Activated CD4-positive, alpha-beta memory T cell treated with anti-CD3 and anti-CD28 coated beads, Interleukin-2, amount 10 ng/mL, durations not matched to agents 7 days and 5 days (primary cell): ENCODE data around the gene TAC4. TPM values are rescaled to one million over a fixed set of nuclear protein-coding genes. Genes with fewer than 3 reads are reported as not detected.

Experiments
- CTCF ChIA-PET: fragments of 350-600 bp; sonication (Branson Sonifier 250); formaldehyde crosslinking; loops from one replicate; lab custom pipeline; 2021; ENCODE audit warnings: antibody characterized with exemption, inconsistent platforms; lab: Charles Lee
- POLR2A ChIA-PET: fragments of 350-600 bp; sonication (Branson Sonifier 250); formaldehyde crosslinking; loops from one replicate; lab custom pipeline; 2021; ENCODE audit warnings: antibody characterized with exemption; lab: Charles Lee
- DNase-seq: peaks from one replicate; pipeline ENCODE4 v3.0.0-alpha.2; 2020
- H3K27ac Mint-ChIP-seq: one replicate; pipeline ENCODE4 v1.8.0; 2021; ENCODE audit warnings: mild to moderate bottlenecking, mixed read lengths
- H3K27me3 Mint-ChIP-seq: one replicate; pipeline ENCODE4 v1.8.0; 2021; ENCODE audit warnings: mixed read lengths
- H3K36me3 Mint-ChIP-seq: one replicate; pipeline ENCODE4 v1.8.0; 2021; ENCODE audit warnings: low read depth, mixed read lengths
- H3K4me1 Mint-ChIP-seq: one replicate; pipeline ENCODE4 v1.8.0; 2021; ENCODE audit warnings: mixed read lengths
- H3K4me3 Mint-ChIP-seq: one replicate; pipeline ENCODE4 v1.8.0; 2021; ENCODE audit warnings: mild to moderate bottlenecking, mixed read lengths
- H3K9me3 Mint-ChIP-seq: one replicate; pipeline ENCODE4 v1.8.0; 2021; ENCODE audit warnings: mixed read lengths
- total RNA-seq, 2 experiments: library from RNA; stranded (reverse); gene quantifications; one replicate each; pipeline ENCODE4 v1.2.3, GENCODE V29; 2021

TAC4 gene
- total RNA-seq, 2 experiments from 2014 or later, result not detected

DNA sequence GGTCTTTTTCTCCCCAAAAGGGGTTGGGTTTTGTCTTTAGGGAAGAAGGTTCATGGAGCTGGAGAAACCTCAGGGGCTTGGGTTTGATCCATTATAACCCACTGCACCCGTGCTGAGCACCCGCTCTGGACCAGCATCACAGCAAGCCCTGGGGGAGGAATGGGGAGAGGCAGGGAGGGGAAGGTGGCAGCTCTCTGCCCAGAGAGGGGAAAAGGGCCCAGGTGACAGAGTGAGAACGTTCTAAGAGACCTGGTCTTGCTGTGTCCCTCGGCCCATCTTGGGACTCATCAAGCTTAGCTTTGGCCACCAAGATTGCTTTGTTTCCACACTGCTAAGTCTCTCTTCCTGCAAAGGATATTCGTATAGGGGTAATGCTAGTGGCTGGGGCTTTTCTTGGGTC lies 38.2 kb upstream of the TAC4 start:
- H3K27me3 Mint-ChIP-seq, result peaks cover 22% of the 10 kb centered on the region
- no peaks in the 10 kb centered on the region for H3K36me3 Mint-ChIP-seq
- no peak overlapping the region for H3K27ac Mint-ChIP-seq
- H3K9me3 Mint-ChIP-seq, result no peaks in the 10 kb centered on the region
- H3K4me1 Mint-ChIP-seq, result no peaks in the 10 kb centered on the region
- CTCF ChIA-PET, result interaction anchor here (1.0 to 1.2 kb wide), 2 partner anchors 34 to 111 kb away, joined by 3 to 4 read pairs; no protein-coding TSS in a partner anchor
- no peak overlapping the region for H3K4me3 Mint-ChIP-seq
- no peak for DNase-seq
- POLR2A ChIA-PET, result interaction anchor here (0.9 kb wide), 1 partner anchor 10 kb away, joined by 3 read pairs; no protein-coding TSS in a partner anchor

DNA sequence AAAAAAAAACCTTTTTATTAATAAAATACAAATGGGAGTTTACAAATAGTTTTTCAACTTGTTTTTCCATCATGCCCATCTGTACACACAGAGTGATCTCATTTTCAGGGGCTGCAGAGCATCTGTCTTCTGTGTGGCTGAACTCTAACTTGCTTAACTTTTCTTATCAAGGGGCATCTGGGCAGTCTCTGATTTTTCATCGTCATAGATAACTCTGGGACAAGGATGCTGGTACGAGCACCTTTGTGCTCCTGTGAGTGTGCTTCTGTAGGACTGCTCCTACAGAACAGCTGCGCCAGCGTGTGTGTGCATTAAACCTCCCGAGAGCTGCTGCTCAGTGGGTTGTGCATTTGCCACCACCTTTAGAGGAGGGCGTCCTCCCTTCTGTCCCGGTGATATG lies 34.6 kb upstream of the TAC4 start:
- H3K27me3 Mint-ChIP-seq, result peaks cover 35% of the 10 kb centered on the region
- no peaks in the 10 kb centered on the region for H3K36me3 Mint-ChIP-seq
- peaks cover 4% of the 10 kb centered on the region for H3K4me1 Mint-ChIP-seq
- DNase-seq, result no peak
- ChIA-PET POLR2A (no interaction called here), CTCF (interaction anchor here (1.1 kb wide), 1 partner anchor 70 kb away, joined by 4 read pairs; no protein-coding TSS in a partner anchor)
- no peaks in the 10 kb centered on the region for H3K9me3 Mint-ChIP-seq
- no peak overlapping the region for H3K27ac Mint-ChIP-seq
- no peak overlapping the region for H3K4me3 Mint-ChIP-seq

DNA sequence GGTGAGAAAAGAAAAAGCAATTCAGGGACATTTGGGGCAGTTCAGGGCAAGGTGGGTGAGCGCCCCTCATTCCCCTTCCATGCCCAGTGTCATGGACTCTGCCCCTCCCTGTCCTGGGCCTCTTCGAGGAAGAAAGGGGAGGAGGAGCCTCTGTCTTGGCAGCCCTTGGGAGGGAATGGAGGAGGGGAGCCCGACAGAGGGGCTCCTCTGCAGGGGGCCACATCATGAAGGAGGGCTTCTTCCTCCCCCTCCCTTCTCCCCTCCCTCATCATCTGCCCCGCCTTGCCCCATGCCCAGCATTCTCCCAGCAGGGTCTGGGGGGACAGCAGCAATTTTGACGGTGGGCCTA lies 33.2 kb upstream of the TAC4 start:
- no peak overlapping the region for H3K4me3 Mint-ChIP-seq
- POLR2A ChIA-PET, result interaction anchor here (1.0 kb wide), 1 partner anchor 117 kb away, joined by 4 read pairs; no protein-coding TSS in a partner anchor
- H3K27ac Mint-ChIP-seq, result no peak overlapping the region
- CTCF ChIA-PET, result interaction anchor here (1.0 to 5.5 kb wide), 5 partner anchors 52 to 324 kb away, joined by 3 to 63 read pairs (median 3); partner anchors contain the start of gene DLX3
- H3K36me3 Mint-ChIP-seq, result no peaks in the 10 kb centered on the region
- no peak for DNase-seq
- no peaks in the 10 kb centered on the region for H3K9me3 Mint-ChIP-seq
- peaks cover 4% of the 10 kb centered on the region for H3K4me1 Mint-ChIP-seq
- H3K27me3 Mint-ChIP-seq, result peaks cover 30% of the 10 kb centered on the region

GRCh38 chr17:49880291-49881053 lies 32.6 kb upstream of the TAC4 start:
- Mint-ChIP-seq H3K27me3 (peaks cover 30% of the 10 kb centered on the region), H3K9me3 (no peaks in the 10 kb centered on the region), H3K36me3 (no peaks in the 10 kb centered on the region), H3K27ac (no peak overlapping the region), H3K4me1 (peaks cover 4% of the 10 kb centered on the region), H3K4me3 (no peak overlapping the region)
- CTCF ChIA-PET, result interaction anchor here (0.6 to 5.5 kb wide), 8 partner anchors 29 to 323 kb away, joined by 3 to 63 read pairs (median 3); partner anchors contain the start of gene DLX3
- POLR2A ChIA-PET, result interaction anchor here (1.0 kb wide), 1 partner anchor 118 kb away, joined by 4 read pairs; no protein-coding TSS in a partner anchor
- DNase-seq, result peak; percentile 78

- POLR2A ChIA-PET, result no interaction called here
- Mint-ChIP-seq H3K4me1 (peaks cover 4% of the 10 kb centered on the region), H3K27me3 (peaks cover 30% of the 10 kb centered on the region), H3K4me3 (no peak overlapping the region), H3K36me3 (no peaks in the 10 kb centered on the region), H3K9me3 (no peaks in the 10 kb centered on the region), H3K27ac (no peak overlapping the region)
- CTCF ChIA-PET, result interaction anchor here (1.0 to 5.5 kb wide), 3 partner anchors 28 to 322 kb away, joined by 3 to 63 read pairs (median 4); no protein-coding TSS in a partner anchor
- no peak for DNase-seq
Measured at GRCh38 chr17:49878931-49879904, 31.3 kb upstream of the TAC4 start.

DNA sequence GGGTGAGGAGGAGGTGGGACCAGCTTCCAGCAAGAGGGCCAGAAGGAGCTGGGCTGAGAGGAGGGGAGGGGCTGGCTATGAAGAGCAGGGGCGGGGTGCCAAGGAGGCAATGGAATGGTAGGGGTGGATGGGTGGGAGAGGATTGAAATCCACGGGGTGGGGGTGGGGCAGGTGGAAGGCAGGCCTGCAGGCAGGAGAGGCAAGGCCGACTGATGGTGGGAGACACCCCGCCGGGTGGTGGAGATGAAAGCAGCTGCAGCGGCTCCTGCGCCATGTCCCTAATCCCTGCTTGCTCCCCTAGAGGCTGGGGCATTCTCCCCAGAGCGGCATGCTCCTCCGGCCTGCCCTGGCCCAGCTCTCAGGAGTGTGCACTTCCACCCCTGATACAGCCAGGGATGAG lies 27.8 kb upstream of the TAC4 start:
- CTCF ChIA-PET, result interaction anchor here (0.9 to 5.5 kb wide), 3 partner anchors 14 to 122 kb away, joined by 3 to 63 read pairs (median 10); no protein-coding TSS in a partner anchor
- Mint-ChIP-seq H3K9me3 (no peaks in the 10 kb centered on the region), H3K27ac (no peak overlapping the region), H3K27me3 (peaks cover 18% of the 10 kb centered on the region), H3K4me3 (no peak overlapping the region), H3K36me3 (no peaks in the 10 kb centered on the region), H3K4me1 (peaks cover 9% of the 10 kb centered on the region)
- POLR2A ChIA-PET, result interaction anchor here (1.3 kb wide), 1 partner anchor 10 kb away, joined by 3 read pairs; no protein-coding TSS in a partner anchor
- DNase-seq, result no peak

GRCh38 chr17:49874911-49875310 lies 27.0 kb upstream of the TAC4 start:
- ChIA-PET POLR2A (no interaction called here), CTCF (interaction anchor here (2.3 kb wide), 1 partner anchor 122 kb away, joined by 10 read pairs; no protein-coding TSS in a partner anchor)
- H3K4me3 Mint-ChIP-seq, result no peak overlapping the region

DNA sequence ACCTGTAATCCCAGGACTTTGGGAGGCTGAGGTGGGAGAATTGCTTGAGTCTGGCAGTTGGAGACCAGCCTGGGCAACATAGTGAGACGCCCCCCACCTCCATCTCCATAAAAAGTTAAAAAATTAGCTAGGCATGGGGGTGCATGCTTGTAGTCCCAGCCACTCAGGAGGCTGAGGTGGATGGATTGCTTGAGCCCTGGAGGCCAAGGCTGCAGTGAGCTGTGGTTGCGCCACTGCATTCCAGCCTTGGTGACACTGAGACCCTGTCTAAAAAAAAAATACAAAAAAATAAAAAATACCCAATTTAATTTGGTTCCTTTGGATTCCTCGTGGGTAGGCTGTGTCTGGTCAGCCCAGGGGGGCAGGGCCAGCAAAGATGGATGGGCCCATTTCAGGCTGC lies 26.1 kb upstream of the TAC4 start:
- ChIA-PET CTCF (interaction anchor here (2.3 kb wide), 1 partner anchor 123 kb away, joined by 10 read pairs; no protein-coding TSS in a partner anchor), POLR2A (interaction anchor here (0.9 kb wide), 1 partner anchor 460 kb away, joined by 3 read pairs; the partner anchor contains the start of gene PHB1)
- no peak for DNase-seq
- Mint-ChIP-seq H3K4me1 (peaks cover 5% of the 10 kb centered on the region), H3K27me3 (peaks cover 2% of the 10 kb centered on the region), H3K36me3 (no peaks in the 10 kb centered on the region), H3K9me3 (no peaks in the 10 kb centered on the region), H3K27ac (no peak overlapping the region), H3K4me3 (no peak overlapping the region)

More at GRCh38 chr17:49874911-49875310, 27.0 kb upstream of the TAC4 start:
- Mint-ChIP-seq H3K9me3 (no peaks in the 10 kb centered on the region), H3K27ac (no peak overlapping the region), H3K4me1 (peaks cover 5% of the 10 kb centered on the region), H3K27me3 (peaks cover 11% of the 10 kb centered on the region), H3K36me3 (no peaks in the 10 kb centered on the region)
- DNase-seq, result no peak

DNA sequence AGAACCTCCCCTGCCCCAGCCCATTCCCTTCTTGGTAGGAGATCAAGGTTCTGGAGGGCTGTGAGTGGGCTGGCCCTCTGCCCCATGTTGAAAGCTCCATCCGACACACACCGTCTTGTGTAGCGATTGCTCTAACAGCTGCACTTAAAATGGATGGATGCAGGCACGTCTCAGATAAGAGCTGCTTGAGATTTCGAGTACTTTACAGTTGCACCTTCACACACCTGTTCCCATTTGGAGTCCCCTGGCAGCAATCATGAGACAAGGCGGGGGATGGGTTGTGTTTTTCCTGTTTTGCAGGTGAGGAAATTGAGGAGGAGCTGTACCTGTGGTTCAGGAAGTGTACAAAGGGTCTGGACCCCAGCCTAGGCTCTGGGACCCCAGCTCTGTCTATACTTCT lies 25.6 kb upstream of the TAC4 start:
- no peaks in the 10 kb centered on the region for H3K36me3 Mint-ChIP-seq
- no peak overlapping the region for H3K27ac Mint-ChIP-seq
- ChIA-PET POLR2A (interaction anchor here (0.9 kb wide), 1 partner anchor 459 kb away, joined by 3 read pairs; the partner anchor contains the start of gene PHB1), CTCF (interaction anchor here (2.3 kb wide), 1 partner anchor 123 kb away, joined by 10 read pairs; no protein-coding TSS in a partner anchor)
- no peak for DNase-seq
- H3K4me1 Mint-ChIP-seq, result peaks cover 5% of the 10 kb centered on the region
- H3K9me3 Mint-ChIP-seq, result no peaks in the 10 kb centered on the region
- no peak overlapping the region for H3K4me3 Mint-ChIP-seq
- H3K27me3 Mint-ChIP-seq, result peaks cover 2% of the 10 kb centered on the region

GRCh38 chr17:49872754-49873377 lies 25.0 kb upstream of the TAC4 start:
- Mint-ChIP-seq H3K4me3 (no peak overlapping the region), H3K36me3 (no peaks in the 10 kb centered on the region), H3K27me3 (peaks cover 2% of the 10 kb centered on the region), H3K4me1 (peaks cover 5% of the 10 kb centered on the region), H3K27ac (no peak overlapping the region), H3K9me3 (no peaks in the 10 kb centered on the region)
- no peak for DNase-seq
- CTCF ChIA-PET, result no interaction called here
- POLR2A ChIA-PET, result interaction anchor here (0.9 kb wide), 1 partner anchor 459 kb away, joined by 3 read pairs; the partner anchor contains the start of gene PHB1

- ChIA-PET POLR2A (no interaction called here), CTCF (no interaction called here)
- DNase-seq, result no peak
- peaks cover 5% of the 10 kb centered on the region for H3K4me1 Mint-ChIP-seq
- no peak overlapping the region for H3K4me3 Mint-ChIP-seq
- H3K9me3 Mint-ChIP-seq, result no peaks in the 10 kb centered on the region
- H3K27ac Mint-ChIP-seq, result no peak overlapping the region
- peaks cover 2% of the 10 kb centered on the region for H3K27me3 Mint-ChIP-seq
- no peaks in the 10 kb centered on the region for H3K36me3 Mint-ChIP-seq
Measured at GRCh38 chr17:49871211-49871610, 23.3 kb upstream of the TAC4 start.

DNA sequence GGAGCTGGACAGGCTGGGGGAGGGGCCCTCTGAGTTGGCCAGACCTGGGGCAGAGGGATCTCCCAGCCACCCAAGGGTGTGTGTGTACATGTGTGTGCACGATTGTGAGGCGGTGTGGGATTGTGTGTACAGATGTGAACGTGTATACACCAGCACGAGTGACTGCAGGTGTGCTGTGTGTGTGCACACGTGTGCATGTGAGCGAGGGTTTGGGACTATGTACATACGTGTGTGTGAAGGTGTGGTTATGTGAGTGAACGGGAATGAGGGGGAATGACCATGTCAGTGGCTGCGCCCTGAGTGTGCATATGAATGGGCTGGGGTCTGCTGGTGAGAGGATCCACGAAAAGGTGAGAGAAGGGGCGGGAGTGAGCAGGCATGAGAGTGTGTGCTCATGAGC lies 22.4 kb upstream of the TAC4 start:
- no peak for DNase-seq
- Mint-ChIP-seq H3K27ac (no peak overlapping the region), H3K27me3 (peaks cover 2% of the 10 kb centered on the region), H3K4me1 (peaks cover 5% of the 10 kb centered on the region), H3K4me3 (no peak overlapping the region), H3K9me3 (no peaks in the 10 kb centered on the region), H3K36me3 (no peaks in the 10 kb centered on the region)
- ChIA-PET CTCF (no interaction called here), POLR2A (no interaction called here)
